OCI-LY7 (cell line): ENCODE results near the gene POC1A. TPM values are rescaled to one million over a fixed set of nuclear protein-coding genes. Genes with fewer than 3 reads are reported as not detected.

Source experiments
- BruUV-seq: library from RNA; stranded (reverse); fragments of 400-500 nt; replicated peaks from 2 replicates; lab custom pipeline; 2021; lab: Mats Ljungman, UMichigan
- CTCF ChIA-PET: fragments of 300-600 bp; sonication (Branson Sonifier 250); formaldehyde crosslinking; loops from one replicate; lab custom pipeline; 2022; ENCODE audit warnings: antibody characterized with exemption; ENCODE audit not compliant: unreplicated experiment; lab: Charles Lee
- POLR2A ChIA-PET: fragments of 300-600 bp; sonication (Branson Sonifier 250); formaldehyde crosslinking; loops from one replicate; lab custom pipeline; 2022; ENCODE audit warnings: antibody characterized with exemption; lab: Charles Lee
- DNase-seq: peaks from one replicate; pipeline ENCODE4 v3.0.0-alpha.2; 2015; ENCODE audit warnings: low spot score
- H2AFZ ChIP-seq: fragments of 200-600 bp; sonication (generic), shearing (Covaris generic); 2 replicates; pipeline ENCODE4 v1.6.1; 2014; ENCODE audit warnings: mild to moderate bottlenecking, antibody characterized with exemption, low read length, moderate library complexity
- H3K27ac ChIP-seq: fragments of 200-600 bp; sonication (generic); 2 replicates; pipeline ENCODE4 v1.5.1; 2014; ENCODE audit warnings: mixed run types, low read depth, mild to moderate bottlenecking, moderate library complexity, low read length, inconsistent platforms; ENCODE audit not compliant: poor library complexity, severe bottlenecking
- H3K36me3 ChIP-seq: fragments of 200-600 bp; sonication (generic); 2 replicates; pipeline ENCODE4 v1.6.1; 2014; ENCODE audit warnings: mild to moderate bottlenecking, antibody characterized with exemption, low read length, moderate library complexity, mixed read lengths; ENCODE audit not compliant: insufficient read depth
- H3K4me1 ChIP-seq: fragments of 200-600 bp; sonication (generic); 2 replicates; pipeline ENCODE4 v1.5.1; 2014; ENCODE audit warnings: mild to moderate bottlenecking, low read length; ENCODE audit not compliant: insufficient read depth, poor library complexity, severe bottlenecking
- H3K4me2 ChIP-seq: fragments of 200-600 bp; sonication (generic); 2 replicates; pipeline ENCODE4 v1.6.1; 2014; ENCODE audit warnings: mild to moderate bottlenecking, low read length
- H3K4me3 ChIP-seq: fragments of 200-600 bp; sonication (generic); 2 replicates; pipeline ENCODE4 v1.5.1; 2014; ENCODE audit warnings: mild to moderate bottlenecking, low read depth, low read length; ENCODE audit not compliant: poor library complexity, severe bottlenecking
- H3K79me2 ChIP-seq: fragments of 200-600 bp; sonication (generic); 2 replicates; pipeline ENCODE4 v1.6.1; 2016; ENCODE audit warnings: low read depth, mild to moderate bottlenecking, low read length, moderate library complexity, mixed read lengths; ENCODE audit not compliant: insufficient read depth
- H3K9me2 ChIP-seq: fragments of 200-600 bp; sonication (generic); 2 replicates; pipeline ENCODE4 v1.6.1; 2016; ENCODE audit warnings: mild to moderate bottlenecking, low read length, mixed read lengths; ENCODE audit not compliant: insufficient read depth
- H3K9me3 ChIP-seq: fragments of 200-600 bp; sonication (generic); 2 replicates; pipeline ENCODE4 v1.6.1; 2014; ENCODE audit warnings: mild to moderate bottlenecking, mixed run types, low read length, mixed read lengths
- H4K20me1 ChIP-seq: fragments of 200-600 bp; sonication (generic); 2 replicates; pipeline ENCODE4 v1.6.1; 2014; ENCODE audit warnings: mild to moderate bottlenecking, antibody characterized with exemption, low read length, moderate library complexity, mixed read lengths; ENCODE audit not compliant: insufficient read depth
- CTCF ChIP-seq: fragments of 200-600 bp; sonication (generic); conservative IDR thresholded peaks from 2 replicates; pipeline ENCODE4 v1.5.1; 2014; ENCODE audit warnings: mild to moderate bottlenecking, antibody characterized with exemption, low read length, moderate library complexity, mixed read lengths
- EZH2phosphoT487 ChIP-seq: fragments of 200-600 bp; sonication (generic); IDR thresholded peaks from 2 replicates; pipeline ENCODE4 v1.6.1; 2018; ENCODE audit warnings: low read depth, borderline replicate concordance, mild to moderate bottlenecking, mixed run types, antibody characterized with exemption, low read length, moderate library complexity, mixed read lengths
- intact Hi-C: fragments of 100-400 bp; cut with micrococcal nuclease; formaldehyde crosslinking; loops from one replicate; pipeline ENCODE4 v1.10.0; 2022; ENCODE audit not compliant: unreplicated experiment
- total RNA-seq, 2 experiments: library from RNA; depleted of rRNA in 1 of 2; stranded (reverse); fragments of >200 nt in 1 of 2; shearing (Covaris generic) in 1 of 2; gene quantifications; 2 replicates each; pipeline ENCODE4 v1.2.3, GENCODE V29; 2014 to 2022

POC1A gene
- total RNA-seq, 2 experiments from 2014 or later = 40.0 to 41.0 TPM

DNA sequence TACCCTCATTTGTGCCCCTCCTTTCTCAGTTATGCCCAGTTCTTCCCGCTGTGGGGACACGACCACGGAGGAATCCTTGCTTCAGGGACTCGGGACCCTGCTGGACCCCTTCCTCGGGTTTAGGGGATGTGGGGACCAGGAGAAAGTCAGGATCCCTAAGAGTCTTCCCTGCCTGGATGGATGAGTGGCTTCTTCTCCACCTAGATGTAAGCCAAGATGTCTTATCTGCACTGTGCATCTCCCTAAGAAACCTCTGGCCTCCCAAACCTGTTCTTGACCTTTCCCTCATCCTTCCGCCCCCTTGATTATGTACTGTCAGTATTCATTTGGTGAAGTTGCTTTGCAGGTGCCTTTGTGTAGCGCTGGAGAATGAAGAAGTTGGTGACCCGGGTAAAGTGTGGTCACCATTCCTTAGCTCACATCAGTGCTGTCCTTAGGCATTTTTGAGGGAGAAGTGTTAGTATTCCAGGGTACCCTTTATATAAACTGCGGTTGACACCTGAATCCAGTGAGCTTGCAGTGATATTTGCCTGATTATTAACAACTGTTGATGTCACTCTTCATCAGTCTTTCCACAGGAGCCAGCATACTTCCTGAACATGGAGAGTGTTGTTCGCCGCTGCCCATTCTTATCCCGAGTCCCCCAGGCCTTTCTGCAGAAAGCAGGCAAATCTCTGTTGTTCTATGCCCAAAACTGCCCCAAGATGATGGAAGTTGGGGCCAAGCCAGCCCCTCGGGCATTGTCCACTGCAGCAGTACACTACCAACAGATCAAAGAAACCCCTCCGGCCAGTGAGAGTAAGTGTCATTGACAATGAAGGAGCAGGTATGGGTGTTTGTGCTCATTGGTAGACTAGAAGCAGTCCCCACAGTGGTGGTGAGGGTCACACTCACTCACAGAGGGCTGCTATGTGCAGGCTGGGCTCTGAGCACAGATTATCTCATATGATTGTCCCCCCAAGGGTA lies 44.7 kb upstream of the POC1A start:
- BruUV-seq = TSS peak; percentile 63
- CTCF ChIA-PET = no interaction called here

DNA sequence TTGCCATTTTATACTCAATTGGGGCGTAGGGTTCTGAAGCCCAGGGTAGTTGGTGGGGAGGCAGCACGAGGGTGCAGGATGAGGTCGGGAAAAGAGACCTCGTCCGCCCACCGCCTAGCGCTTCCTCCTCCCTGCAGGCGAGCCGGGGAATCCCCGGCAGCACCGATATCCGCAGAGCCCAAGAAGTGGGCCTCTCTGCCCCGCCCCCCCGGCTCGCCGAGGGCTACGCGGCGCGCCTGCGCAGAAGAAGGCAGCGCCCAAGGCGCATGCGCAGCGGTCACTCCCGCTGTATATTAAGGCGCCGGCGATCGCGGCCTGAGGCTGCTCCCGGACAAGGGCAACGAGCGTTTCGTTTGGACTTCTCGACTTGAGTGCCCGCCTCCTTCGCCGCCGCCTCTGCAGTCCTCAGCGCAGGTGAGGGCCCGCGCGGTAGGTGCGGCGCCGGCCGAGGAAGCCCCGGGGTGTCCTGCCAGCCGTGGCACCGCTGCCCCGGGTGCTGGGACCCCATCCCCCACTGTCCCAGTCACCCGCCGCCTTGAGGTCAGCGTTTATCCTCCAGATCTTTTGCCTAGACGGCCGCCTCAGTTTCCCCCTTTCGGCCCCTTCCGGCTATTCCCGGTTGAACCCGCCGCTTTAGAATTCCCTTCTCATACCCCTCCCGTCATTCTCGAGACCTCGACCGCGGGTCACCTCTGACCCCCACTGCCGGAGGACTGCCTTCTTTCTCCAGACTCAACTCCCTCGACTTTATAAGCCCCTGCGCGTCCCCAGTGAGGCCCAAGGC lies 43.8 kb upstream of the POC1A start, which contains the start of gene ALAS1:
TSS of gene ALAS1 (plus strand) at position 319 of the 784 bp plus-strand sequence. CDS start 1,082 bp downstream, outside the sequence.
- intact Hi-C loops = loop anchor here (1.0 kb wide), 1 partner anchor 44 kb away; the partner anchor contains the start of gene POC1A
- H3K4me1 ChIP-seq = peaks cover 31% of the 10 kb centered on the region
- TF ChIP-seq EZH2phosphoT487 (no peak), CTCF (no peak)
- H2AFZ ChIP-seq = peak within 1 kb of the TSS; percentile 80
- H3K79me2 ChIP-seq = peaks cover 15% of the 10 kb centered on the region; the same call in 1 of the 2 replicates
- H3K4me2 ChIP-seq = peak within 1 kb of the TSS; percentile 99
- peak within 1 kb of the TSS; percentile 84 for H3K4me3 ChIP-seq
- no TSS peak for BruUV-seq
- peaks cover 36% of the 10 kb centered on the region for H3K36me3 ChIP-seq
- CTCF ChIA-PET = interaction anchor here (0.6 kb wide), 1 partner anchor 154 kb away, joined by 3 read pairs; no protein-coding TSS in a partner anchor
- no peaks in the 10 kb centered on the region for H3K9me2 ChIP-seq
- DNase-seq = peak; percentile 95
- no peaks in the 10 kb centered on the region for H4K20me1 ChIP-seq
- H3K27ac ChIP-seq = peak within 1 kb of the TSS; percentile 46
- POLR2A ChIA-PET = interaction anchor here (1.1 to 1.3 kb wide), 2 partner anchors 10 to 30 kb away, joined by 3 to 4 read pairs; no protein-coding TSS in a partner anchor
- no peaks in the 10 kb centered on the region for H3K9me3 ChIP-seq

More for the DNA sequence above, 44.7 kb upstream of the POC1A start:
- H3K4me2 ChIP-seq = peak overlapping the region; percentile 99
- H3K27ac ChIP-seq = no peak overlapping the region
- POLR2A ChIA-PET = no interaction called here
- peaks cover 45% of the 10 kb centered on the region for H3K36me3 ChIP-seq
- H3K9me2 ChIP-seq = no peaks in the 10 kb centered on the region
- no peaks in the 10 kb centered on the region for H4K20me1 ChIP-seq
- H3K4me3 ChIP-seq = peak overlapping the region; percentile 84
- H3K79me2 ChIP-seq = peaks cover 15% of the 10 kb centered on the region; the same call in 1 of the 2 replicates
- intact Hi-C loops = loop anchor here (1.0 kb wide), 1 partner anchor 45 kb away; the partner anchor contains the start of gene POC1A
- no peaks in the 10 kb centered on the region for H3K9me3 ChIP-seq
- DNase-seq = peak; percentile 20
- TF ChIP-seq EZH2phosphoT487 = no peak
- TF ChIP-seq CTCF = no peak
- H3K4me1 ChIP-seq = peaks cover 31% of the 10 kb centered on the region
- H2AFZ ChIP-seq = peak overlapping the region; percentile 80; the same call in 1 of the 2 replicates
